GM12878 (cell line): Measurements from ENCODE around the gene AFAP1L2. TPM values are rescaled to one million over a fixed set of nuclear protein-coding genes. Genes with fewer than 3 reads are reported as not detected.

Experiments used
- ATAC-seq: fragments of 200-7000 bp; cut with Tn5 transposase; 3 replicates; pipeline ENCODE4 v1.9.1; 2020; ENCODE audit warnings: mild to moderate bottlenecking, moderate library complexity
- BruUV-seq: library from RNA; stranded (reverse); fragments of 400-500 nt; replicated peaks from 2 replicates; lab custom pipeline; 2021; lab: Mats Ljungman, UMichigan
- CTCF ChIA-PET: fragments of 300-600 bp; sonication (Branson Sonifier 250); formaldehyde crosslinking; extraction: SDS; loops from one replicate; lab custom pipeline; 2021; ENCODE audit warnings: inconsistent platforms; lab: Yijun Ruan, JAX
- POLR2A ChIA-PET: fragments of 350-600 bp; formaldehyde crosslinking; extraction: SDS; loops from one replicate; lab custom pipeline; 2021; ENCODE audit warnings: inconsistent platforms; lab: Charles Lee
- RAD21 ChIA-PET: fragments of 300-600 bp; sonication (Branson Sonifier 250); formaldehyde crosslinking; loops from one replicate; lab custom pipeline; 2023; ENCODE audit warnings: antibody characterized with exemption; ENCODE audit not compliant: unreplicated experiment; lab: Charles Lee
- SMC1A ChIA-PET: fragments of 300-600 bp; sonication (Branson Sonifier 250); formaldehyde crosslinking; loops from one replicate; lab custom pipeline; 2023; ENCODE audit not compliant: unreplicated experiment, uncharacterized antibody; lab: Charles Lee
- DNase-seq: peaks from one replicate; pipeline ENCODE4 v3.0.0-alpha.2; 2011; ENCODE audit warnings: low read depth, low spot score
- FAIRE-seq: peaks from 3 replicates; lab custom pipeline; 2011; peaks lifted over from hg19 to GRCh38; lab: Jason Lieb, UNC
- H2AFZ ChIP-seq: 2 replicates; pipeline ENCODE4 v1.6.0; 2011; ENCODE audit warnings: low read depth, low read length, control low read depth; ENCODE audit not compliant: control insufficient read depth
- H3K27ac ChIP-seq: 2 replicates; pipeline ENCODE4 v1.5.1; 2011; ENCODE audit warnings: control low read depth; ENCODE audit not compliant: control insufficient read depth, insufficient read depth
- H3K27me3 ChIP-seq, 2 experiments: replicated peaks in 1 of 2; 2 replicates each; pipeline versions ENCODE4 v1.6.0 to v1.6.1; 2011; ENCODE audit warnings: low read length in 1 of 2; ENCODE audit not compliant: control insufficient read depth in 2 of 2, insufficient read depth in 2 of 2
- H3K36me3 ChIP-seq, 2 experiments: 2 replicates each; pipeline ENCODE4 v1.5.1; 2011; ENCODE audit warnings: low read length in 1 of 2; ENCODE audit not compliant: control insufficient read depth in 2 of 2, insufficient read depth in 2 of 2
- H3K4me1 ChIP-seq: 2 replicates; pipeline ENCODE4 v1.6.1; 2011; ENCODE audit warnings: mild to moderate bottlenecking, low read length, moderate library complexity, mixed read lengths; ENCODE audit not compliant: control insufficient read depth, insufficient read depth
- H3K4me2 ChIP-seq: 2 replicates; pipeline ENCODE4 v1.6.0; 2011; ENCODE audit warnings: control low read depth; ENCODE audit not compliant: control insufficient read depth, insufficient read depth
- H3K4me3 ChIP-seq: fragments of 200-600 bp; sonication (generic); 2 replicates; pipeline ENCODE4 v1.5.1; 2016
- H3K79me2 ChIP-seq: 2 replicates; pipeline ENCODE4 v1.6.0; 2011; ENCODE audit warnings: low read length; ENCODE audit not compliant: control insufficient read depth, insufficient read depth
- H3K9ac ChIP-seq: 2 replicates; pipeline ENCODE4 v1.8.0; 2011; ENCODE audit warnings: low read length, control low read depth, mixed read lengths; ENCODE audit not compliant: control insufficient read depth, insufficient read depth
- H3K9me3 ChIP-seq: replicated peaks from 3 replicates; pipeline ENCODE4 v1.5.1; 2011; ENCODE audit warnings: mild to moderate bottlenecking, low read length; ENCODE audit not compliant: control insufficient read depth, insufficient read depth
- H4K20me1 ChIP-seq: 2 replicates; pipeline ENCODE4 v1.6.0; 2011; ENCODE audit not compliant: control insufficient read depth, insufficient read depth
- E2F8 ChIP-seq: fragments of 450-650 bp; IDR thresholded peaks from 2 replicates; pipeline ENCODE4 v1.6.1; 2018; ENCODE audit warnings: mild to moderate bottlenecking, low read depth, moderate library complexity; ENCODE audit not compliant: partially characterized antibody
- EZH2 ChIP-seq: IDR thresholded peaks from 2 replicates; pipeline ENCODE4 v1.6.1; 2012; ENCODE audit warnings: low read depth, mild to moderate bottlenecking, control low read depth, inconsistent platforms, low read length, borderline replicate concordance; ENCODE audit not compliant: control insufficient read depth
- HDAC2 ChIP-seq: fragments of 200-600 bp; sonication (generic); IDR thresholded peaks from 2 replicates; pipeline ENCODE4 v1.6.1; 2017
- NR2C2 ChIP-seq: IDR thresholded peaks from 2 replicates; pipeline ENCODE4 v1.6.1; 2011; ENCODE audit warnings: borderline replicate concordance, low read depth; ENCODE audit not compliant: control insufficient read depth, insufficient read length
- TBL1XR1 ChIP-seq: IDR thresholded peaks from 2 replicates; pipeline ENCODE4 v1.6.1; 2012; ENCODE audit warnings: low read depth, low read length, improper control_type of control experiment
- WGBS: methylation state at CpG from one replicate; pipeline ENCODE4 v1.1.6; 2016; ENCODE audit warnings: low lambda C conversion rate; ENCODE audit not compliant: insufficient replicate concordance, insufficient coverage; ENCODE audit errors: missing lambda C conversion rate; 5-methylcytosine and 5-hydroxymethylcytosine counted together
- in situ Hi-C: fragments of 300-500 bp; cut with MboI; formaldehyde crosslinking; loops from 9 replicates; pipeline ENCODE4 v1.14.3; 2018; ENCODE audit warnings: mixed read lengths
- intact Hi-C: fragments of 100-400 bp; cut with micrococcal nuclease; formaldehyde crosslinking; loops from one replicate; pipeline ENCODE4 v1.14.2; 2022; ENCODE audit not compliant: unreplicated experiment
- polyA plus RNA-seq, 11 experiments: library from polyadenylated mRNA; depleted of rRNA in 4 of 11; unstranded in 6 of 11; stranded (reverse) in 5 of 11; fragments of >200 nt; fragmentation: Nextera tagmentation in 4 of 11; fragmentation: Illumina TruSeq in 1 of 11; extraction: Ambion mirVana in 4 of 11; extraction: Trizol in 1 of 11; gene quantifications; 1 replicate in 1 of 11; 2 replicates in 10 of 11; pipeline versions ENCODE4 v1.2.1 to v1.2.3, GENCODE V29; 2011 to 2016; ENCODE audit warnings: inconsistent platforms in 2 of 11, missing spikeins in 2 of 11, low read depth in 1 of 11
- total RNA-seq, 4 experiments: library from RNA; depleted of rRNA in 3 of 4; stranded (reverse); fragments of >200 nt in 3 of 4; fragmentation: Illumina TruSeq in 1 of 4; extraction: Trizol in 1 of 4; gene quantifications; 2 replicates each; pipeline versions ENCODE4 v1.2.1 to v1.2.3, GENCODE V29; 2013 to 2021

Gene AFAP1L2
- total and polyA plus RNA-seq, 10 of the 15 experiments (the other 5 are each of a cell fraction or from before 2014, with no cell fraction given) = 0.03 to 4.0 (median 0.34) TPM

GRCh38 chr10:114374053-114374791, 30.1 kb downstream of the AFAP1L2 start:
- intact Hi-C loops = no loop called here
- 56% methylated on average over 15 of the region's 15 CpGs for WGBS
- no TSS peak for BruUV-seq
- no peak for DNase-seq
- Histone ChIP-seq H3K9ac (no peak overlapping the region), H3K4me2 (no peak overlapping the region), H4K20me1 (no peaks in the 10 kb centered on the region; the same call in 1 of the 2 replicates), H3K4me3 (no peak overlapping the region), H3K36me3 (no peaks in the 10 kb centered on the region), H3K4me1 (no peaks in the 10 kb centered on the region), H3K9me3 (no peaks in the 10 kb centered on the region), H3K27me3 (no peaks in the 10 kb centered on the region; a peak in 1 of 4 replicates), H2AFZ (no peak overlapping the region), H3K79me2 (no peaks in the 10 kb centered on the region)
- ATAC-seq = no peak
- in situ Hi-C loops = no loop called here
- ChIA-PET SMC1A (interaction anchor here (0.7 kb wide), 1 partner anchor 105 kb away, joined by 3 read pairs; no protein-coding TSS in a partner anchor), POLR2A (interaction anchor here (1.1 kb wide), 1 partner anchor 14 kb away, joined by 3 read pairs; no protein-coding TSS in a partner anchor), RAD21 (interaction anchor here (1.2 kb wide), 1 partner anchor 70 kb away, joined by 3 read pairs; no protein-coding TSS in a partner anchor), CTCF (interaction anchor here (1.6 kb wide), 1 partner anchor 70 kb away, joined by 3 read pairs; no protein-coding TSS in a partner anchor)
- no peak for FAIRE-seq
- TF ChIP-seq NR2C2 (no peak), EZH2 (no peak), HDAC2 (no peak), E2F8 (no peak), TBL1XR1 (no peak)
- TF ChIP-seq, all 136 proteins: peak for 0
- H3K27ac ChIP-seq = no peak overlapping the region
